Endodermal cell (in vitro differentiated cells): ENCODE measurements around the gene NOS3. TPM values are rescaled to one million over a fixed set of nuclear protein-coding genes. Genes with fewer than 3 reads are reported as not detected.

Experiments
- DNase-seq: peaks from one replicate; pipeline ENCODE4 v3.0.0-alpha.2; 2017
- H3K27ac ChIP-seq: 2 replicates; pipeline ENCODE4 v1.5.1; 2013; ENCODE audit warnings: mild to moderate bottlenecking, low read depth, low read length, moderate library complexity
- H3K27me3 ChIP-seq: 2 replicates; pipeline ENCODE4 v1.6.1; 2013; ENCODE audit warnings: mild to moderate bottlenecking, low read length, moderate library complexity; ENCODE audit not compliant: insufficient read depth, control insufficient read depth, poor library complexity, severe bottlenecking
- H3K36me3 ChIP-seq: 2 replicates; pipeline ENCODE4 v1.7.0; 2013; ENCODE audit warnings: mild to moderate bottlenecking, low read length, moderate library complexity; ENCODE audit not compliant: control insufficient read depth, insufficient read depth
- H3K4me1 ChIP-seq: one replicate; pipeline ENCODE4 v1.7.0; 2013; ENCODE audit warnings: low read length; ENCODE audit not compliant: control insufficient read depth, insufficient read depth
- H3K4me3 ChIP-seq: 2 replicates; pipeline ENCODE4 v1.5.1; 2013; ENCODE audit warnings: mild to moderate bottlenecking, low read length, moderate library complexity
- H3K9ac ChIP-seq: 2 replicates; pipeline ENCODE4 v1.6.1; 2013; ENCODE audit warnings: mild to moderate bottlenecking, low read length, moderate library complexity; ENCODE audit not compliant: poor library complexity, severe bottlenecking; ENCODE audit errors: extremely low read depth
- H3K9me3 ChIP-seq: 2 replicates; pipeline ENCODE4 v1.6.1; 2013; ENCODE audit warnings: mild to moderate bottlenecking, low read length, moderate library complexity; ENCODE audit not compliant: control insufficient read depth
- H3K27ac Mint-ChIP-seq: 2 replicates; pipeline ENCODE4 v1.8.0; 2020; ENCODE audit warnings: mixed read lengths
- H3K27me3 Mint-ChIP-seq: 2 replicates; pipeline ENCODE4 v1.8.0; 2021; ENCODE audit warnings: mild to moderate bottlenecking, mixed read lengths; ENCODE audit not compliant: insufficient read depth
- H3K36me3 Mint-ChIP-seq: 2 replicates; pipeline ENCODE4 v1.8.0; 2020; ENCODE audit warnings: low read depth, mixed read lengths
- H3K4me1 Mint-ChIP-seq: 2 replicates; pipeline ENCODE4 v1.8.0; 2020; ENCODE audit warnings: mixed read lengths
- H3K4me3 Mint-ChIP-seq: 2 replicates; pipeline ENCODE4 v1.8.0; 2020; ENCODE audit warnings: mild to moderate bottlenecking, moderate library complexity, mixed read lengths
- H3K9me3 Mint-ChIP-seq: 2 replicates; pipeline ENCODE4 v1.8.0; 2020; ENCODE audit warnings: mild to moderate bottlenecking, mixed read lengths
- WGBS, 2 experiments: methylation state at CpG; one replicate each; pipeline versions ENCODE4 v1.1.5 to v1.1.7; 2013; ENCODE audit warnings: missing lambda C conversion rate in 2 of 2, mixed read lengths in 1 of 2; ENCODE audit not compliant: insufficient coverage in 1 of 2, insufficient read length in 1 of 2; 5-methylcytosine and 5-hydroxymethylcytosine counted together
- total RNA-seq, 2 donors: library from RNA; stranded (reverse); fragmentation: NEBNext Ultra II Directional in 1 of 2; extraction: Animal tissue kit (Norgen Biotek cat#: 25700) in 1 of 2; gene quantifications; 2 replicates in 1 of 2; 3 replicates in 1 of 2; pipeline ENCODE4 v1.2.1, GENCODE V29; 2021
- TF ChIP-seq, protein P1 (sequence below): fragments of 200-600 bp; sonication (generic); conservative IDR thresholded peaks from 2 replicates; pipeline ENCODE4 v1.5.0; 2021; ENCODE audit warnings: antibody characterized with exemption, mild to moderate bottlenecking

Gene NOS3
- total RNA-seq, 2 donors from 2014 or later, result 2.3 to 9.1 TPM

DNA sequence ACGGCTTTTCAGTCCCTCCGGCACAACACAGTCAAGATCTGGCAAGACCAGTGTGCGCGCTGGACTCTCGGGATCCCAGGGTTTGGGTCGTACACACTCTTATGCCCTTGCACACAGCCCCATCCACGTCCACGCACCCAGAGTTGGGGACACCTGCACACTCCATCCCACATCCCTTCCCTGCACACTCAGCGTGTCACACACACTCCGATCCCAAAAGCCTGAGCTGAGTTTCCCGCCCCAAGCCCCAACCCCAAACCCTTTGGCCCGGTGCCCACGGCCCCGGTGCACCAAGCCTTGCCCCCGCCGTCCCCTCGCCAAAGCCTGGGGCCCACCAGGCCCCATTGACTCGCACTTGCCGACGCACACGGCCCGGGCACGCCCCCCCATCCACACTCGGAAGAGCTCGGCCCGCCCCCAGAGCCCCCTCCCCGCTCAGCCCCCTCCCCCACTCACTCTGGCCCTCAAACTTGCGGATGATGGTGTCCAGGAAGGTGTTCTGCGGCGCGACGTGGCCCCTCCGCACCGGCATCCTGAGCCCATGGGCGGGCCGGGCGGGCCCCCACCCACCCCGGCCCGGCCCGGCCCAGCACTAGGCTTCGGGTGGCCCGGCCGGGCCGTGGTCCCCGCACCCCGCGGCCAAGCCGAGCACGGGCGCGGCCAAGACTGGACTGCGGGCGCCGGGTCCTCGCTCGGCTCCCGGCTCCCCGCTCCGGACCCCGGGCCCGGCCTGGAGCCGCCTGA is 13.3 kb upstream of the NOS3 start:
- peak overlapping the region; percentile 49 for H3K4me3 ChIP-seq
- peak overlapping the region; percentile 60 for H3K4me3 Mint-ChIP-seq
- WGBS, 2 experiments, result 0 to 7% methylated on average over 26 to 58 of the region's 62 CpGs
- no peaks in the 10 kb centered on the region for H3K9me3 Mint-ChIP-seq
- H3K36me3 Mint-ChIP-seq, result no peaks in the 10 kb centered on the region
- no peak overlapping the region for H3K9ac ChIP-seq
- H3K27me3 Mint-ChIP-seq, result peaks cover 87% of the 10 kb centered on the region
- TF ChIP-seq, protein P1, sequence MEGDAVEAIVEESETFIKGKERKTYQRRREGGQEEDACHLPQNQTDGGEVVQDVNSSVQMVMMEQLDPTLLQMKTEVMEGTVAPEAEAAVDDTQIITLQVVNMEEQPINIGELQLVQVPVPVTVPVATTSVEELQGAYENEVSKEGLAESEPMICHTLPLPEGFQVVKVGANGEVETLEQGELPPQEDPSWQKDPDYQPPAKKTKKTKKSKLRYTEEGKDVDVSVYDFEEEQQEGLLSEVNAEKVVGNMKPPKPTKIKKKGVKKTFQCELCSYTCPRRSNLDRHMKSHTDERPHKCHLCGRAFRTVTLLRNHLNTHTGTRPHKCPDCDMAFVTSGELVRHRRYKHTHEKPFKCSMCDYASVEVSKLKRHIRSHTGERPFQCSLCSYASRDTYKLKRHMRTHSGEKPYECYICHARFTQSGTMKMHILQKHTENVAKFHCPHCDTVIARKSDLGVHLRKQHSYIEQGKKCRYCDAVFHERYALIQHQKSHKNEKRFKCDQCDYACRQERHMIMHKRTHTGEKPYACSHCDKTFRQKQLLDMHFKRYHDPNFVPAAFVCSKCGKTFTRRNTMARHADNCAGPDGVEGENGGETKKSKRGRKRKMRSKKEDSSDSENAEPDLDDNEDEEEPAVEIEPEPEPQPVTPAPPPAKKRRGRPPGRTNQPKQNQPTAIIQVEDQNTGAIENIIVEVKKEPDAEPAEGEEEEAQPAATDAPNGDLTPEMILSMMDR, result no peak
- peaks cover 3% of the 10 kb centered on the region for H3K4me1 ChIP-seq
- no peaks in the 10 kb centered on the region for H3K9me3 ChIP-seq
- H3K4me1 Mint-ChIP-seq, result peaks cover 13% of the 10 kb centered on the region
- no peak for DNase-seq
- H3K27me3 ChIP-seq, result peaks cover 79% of the 10 kb centered on the region
- H3K36me3 ChIP-seq, result no peaks in the 10 kb centered on the region
- H3K27ac Mint-ChIP-seq, result no peak overlapping the region
- H3K27ac ChIP-seq, result no peak overlapping the region

DNA sequence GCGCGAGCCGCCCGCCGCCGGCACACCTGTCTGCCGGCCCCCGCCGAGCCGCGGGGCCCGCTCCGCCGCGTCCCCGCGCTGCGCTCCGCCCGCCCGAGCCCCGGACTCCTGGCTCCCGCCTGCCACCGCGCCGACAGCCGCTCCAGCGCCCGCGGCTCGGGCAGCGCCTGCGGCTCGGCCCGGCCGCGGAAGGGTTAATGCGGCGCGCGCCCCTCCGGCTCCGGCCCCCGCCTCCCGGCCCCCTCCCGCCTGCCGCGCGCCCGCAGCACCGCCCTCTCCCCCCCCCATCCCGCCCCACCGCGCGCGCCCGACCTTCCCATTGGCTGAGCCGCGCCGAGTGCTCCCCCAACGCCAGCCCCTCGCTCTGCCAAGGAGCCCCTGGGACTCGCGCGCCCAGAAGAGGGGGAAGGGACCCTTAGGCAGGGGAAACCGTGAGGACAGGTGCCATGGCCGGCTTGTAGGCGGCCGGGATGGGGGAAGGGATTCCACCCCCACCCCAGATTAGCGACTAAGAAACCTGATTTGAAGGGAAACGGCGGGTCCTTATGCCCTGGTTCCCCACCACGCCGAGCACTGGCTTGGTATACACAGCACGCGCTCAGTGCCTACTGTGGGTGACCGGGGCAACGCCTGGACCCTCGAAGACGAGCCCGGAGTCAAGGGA is 12.6 kb upstream of the NOS3 start, which contains the start of gene KCNH2:
Gene KCNH2 (minus strand): TSS at position 196 of the 664 bp plus-strand sequence. CDS start 408 bp downstream, outside the sequence.
- H3K27ac ChIP-seq, result peak within 1 kb of the TSS; percentile 94
- peak; percentile 92 for DNase-seq
- no peaks in the 10 kb centered on the region for H3K9me3 ChIP-seq
- 0% methylated on average over 2 to 71 of the region's 81 CpGs for WGBS, 2 experiments
- H3K27me3 ChIP-seq, result peaks cover 79% of the 10 kb centered on the region
- Mint-ChIP-seq H3K27me3 (peaks cover 87% of the 10 kb centered on the region), H3K4me3 (peak within 1 kb of the TSS; percentile 60), H3K27ac (no peak within 1 kb of the TSS), H3K9me3 (no peaks in the 10 kb centered on the region), H3K4me1 (peaks cover 13% of the 10 kb centered on the region), H3K36me3 (no peaks in the 10 kb centered on the region)
- no peak within 1 kb of the TSS for H3K9ac ChIP-seq
- peaks cover 3% of the 10 kb centered on the region for H3K4me1 ChIP-seq
- H3K36me3 ChIP-seq, result no peaks in the 10 kb centered on the region
- peak within 1 kb of the TSS; percentile 80 for H3K4me3 ChIP-seq
- TF ChIP-seq, protein P1, result no peak

DNA sequence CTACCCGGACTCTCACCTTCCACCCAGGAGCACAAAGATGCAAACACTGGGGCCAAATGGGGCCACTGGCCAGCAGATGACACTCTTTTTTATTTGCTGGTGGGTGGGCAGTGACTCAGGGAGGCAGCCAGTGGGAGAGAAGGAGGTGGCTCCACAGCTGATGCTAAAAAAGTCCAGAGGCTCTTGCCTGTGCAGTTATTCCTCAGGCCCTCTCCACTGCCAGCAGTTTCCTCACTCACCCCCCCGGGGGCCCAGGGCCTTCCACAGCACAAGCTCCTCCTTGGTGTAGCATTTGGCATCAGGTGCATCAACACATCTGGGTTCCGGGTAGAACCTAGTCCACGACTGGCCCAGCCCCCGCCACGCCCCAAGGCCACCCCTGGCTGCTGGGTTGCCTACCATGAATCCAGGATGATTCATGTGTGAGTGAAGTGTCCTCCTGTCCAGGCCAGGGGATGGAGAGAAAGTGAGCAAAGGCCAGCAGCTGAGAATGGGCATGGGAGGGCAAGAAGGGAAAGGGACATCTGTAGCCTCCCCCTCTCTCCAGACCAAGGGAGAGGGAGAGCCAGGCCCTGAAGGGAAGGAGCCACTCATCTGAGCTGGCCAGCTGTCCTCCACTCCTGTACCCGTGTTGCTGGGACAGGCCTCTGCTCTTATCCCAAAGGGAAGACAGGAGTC is 11.0 kb upstream of the NOS3 start:
- Mint-ChIP-seq H3K4me3 (no peak overlapping the region), H3K27me3 (peaks cover 89% of the 10 kb centered on the region), H3K36me3 (no peaks in the 10 kb centered on the region), H3K4me1 (peaks cover 10% of the 10 kb centered on the region), H3K9me3 (no peaks in the 10 kb centered on the region), H3K27ac (no peak overlapping the region)
- 58 to 62% methylated on average over 5 to 7 of the region's 7 CpGs for WGBS, 2 experiments
- Histone ChIP-seq H3K4me3 (no peak overlapping the region), H3K4me1 (peaks cover 3% of the 10 kb centered on the region), H3K27ac (peak overlapping the region; percentile 94), H3K9me3 (no peaks in the 10 kb centered on the region), H3K27me3 (peaks cover 76% of the 10 kb centered on the region), H3K9ac (no peak overlapping the region), H3K36me3 (no peaks in the 10 kb centered on the region)
- DNase-seq, result no peak
- TF ChIP-seq, protein P1, result no peak
